Measurements from ENCODE around the gene CD180.

The CD180 gene

GRCh38 chr5:67139030-67139429 lies 57.6 kb downstream of the CD180 start:
- H3K9ac ChIP-seq (ENCODE audit: low read depth, low read length), result no peak overlapping the region
- no peaks in the 10 kb centered on the region for H3K27me3 ChIP-seq (ENCODE audit: insufficient read depth, low read length)
- H3K36me3 ChIP-seq (ENCODE audit: insufficient read depth, low read depth, low read length), result peaks cover 4% of the 10 kb centered on the region; the same call in 1 of the 2 replicates
- H3K4me3 ChIP-seq (ENCODE audit: low read length), result no peak overlapping the region
- H3K27ac ChIP-seq (ENCODE audit: low read length), result no peak overlapping the region
- H3K4me1 ChIP-seq (ENCODE audit: insufficient read depth, low read length), result no peaks in the 10 kb centered on the region
- no peaks in the 10 kb centered on the region for H3K9me3 ChIP-seq (ENCODE audit: insufficient read depth, low read depth, low read length)

GRCh38 chr5:67135381-67135984 lies 61.1 kb downstream of the CD180 start:
- Histone ChIP-seq H3K9me3 (ENCODE audit: insufficient read depth, low read depth, low read length) (no peaks in the 10 kb centered on the region), H3K36me3 (ENCODE audit: insufficient read depth, low read depth, low read length) (no peaks in the 10 kb centered on the region), H3K9ac (ENCODE audit: low read depth, low read length) (no peak overlapping the region), H3K27me3 (ENCODE audit: insufficient read depth, low read length) (no peaks in the 10 kb centered on the region), H3K4me3 (ENCODE audit: low read length) (no peak overlapping the region), H3K4me1 (ENCODE audit: insufficient read depth, low read length) (no peaks in the 10 kb centered on the region), H3K27ac (ENCODE audit: low read length) (no peak overlapping the region)

- Histone ChIP-seq H3K36me3 (ENCODE audit: insufficient read depth, low read depth, low read length) (no peaks in the 10 kb centered on the region), H3K4me3 (ENCODE audit: low read length) (no peak overlapping the region), H3K27me3 (ENCODE audit: insufficient read depth, low read length) (no peaks in the 10 kb centered on the region), H3K9ac (ENCODE audit: low read depth, low read length) (no peak overlapping the region), H3K27ac (ENCODE audit: low read length) (no peak overlapping the region), H3K9me3 (ENCODE audit: insufficient read depth, low read depth, low read length) (no peaks in the 10 kb centered on the region), H3K4me1 (ENCODE audit: insufficient read depth, low read length) (no peaks in the 10 kb centered on the region)
These were observed 62.8 kb downstream of the CD180 start for GRCh38 chr5:67133776-67134175.

GRCh38 chr5:67133217-67133616 lies 63.4 kb downstream of the CD180 start:
- no peaks in the 10 kb centered on the region for H3K4me1 ChIP-seq (ENCODE audit: insufficient read depth, low read length)
- H3K9me3 ChIP-seq (ENCODE audit: insufficient read depth, low read depth, low read length), result no peaks in the 10 kb centered on the region
- no peak overlapping the region for H3K9ac ChIP-seq (ENCODE audit: low read depth, low read length)
- H3K27me3 ChIP-seq (ENCODE audit: insufficient read depth, low read length), result no peaks in the 10 kb centered on the region
- no peak overlapping the region for H3K4me3 ChIP-seq (ENCODE audit: low read length)
- H3K36me3 ChIP-seq (ENCODE audit: insufficient read depth, low read depth, low read length), result no peaks in the 10 kb centered on the region
- H3K27ac ChIP-seq (ENCODE audit: low read length), result no peak overlapping the region

GRCh38 chr5:67129768-67130167 lies 66.8 kb downstream of the CD180 start:
- Histone ChIP-seq H3K4me3 (ENCODE audit: low read length) (no peak overlapping the region), H3K4me1 (ENCODE audit: insufficient read depth, low read length) (no peaks in the 10 kb centered on the region), H3K36me3 (ENCODE audit: insufficient read depth, low read depth, low read length) (no peaks in the 10 kb centered on the region), H3K9ac (ENCODE audit: low read depth, low read length) (no peak overlapping the region), H3K27ac (ENCODE audit: low read length) (no peak overlapping the region), H3K9me3 (ENCODE audit: insufficient read depth, low read depth, low read length) (no peaks in the 10 kb centered on the region), H3K27me3 (ENCODE audit: insufficient read depth, low read length) (no peaks in the 10 kb centered on the region)

Data from iPS-20b (cell line).